ENCODE data around the gene SLC28A1.

GRCh38 chr15:84909029-84909428 lies 24.6 kb downstream of the SLC28A1 start:
- TF ChIP-seq, protein P1, sequence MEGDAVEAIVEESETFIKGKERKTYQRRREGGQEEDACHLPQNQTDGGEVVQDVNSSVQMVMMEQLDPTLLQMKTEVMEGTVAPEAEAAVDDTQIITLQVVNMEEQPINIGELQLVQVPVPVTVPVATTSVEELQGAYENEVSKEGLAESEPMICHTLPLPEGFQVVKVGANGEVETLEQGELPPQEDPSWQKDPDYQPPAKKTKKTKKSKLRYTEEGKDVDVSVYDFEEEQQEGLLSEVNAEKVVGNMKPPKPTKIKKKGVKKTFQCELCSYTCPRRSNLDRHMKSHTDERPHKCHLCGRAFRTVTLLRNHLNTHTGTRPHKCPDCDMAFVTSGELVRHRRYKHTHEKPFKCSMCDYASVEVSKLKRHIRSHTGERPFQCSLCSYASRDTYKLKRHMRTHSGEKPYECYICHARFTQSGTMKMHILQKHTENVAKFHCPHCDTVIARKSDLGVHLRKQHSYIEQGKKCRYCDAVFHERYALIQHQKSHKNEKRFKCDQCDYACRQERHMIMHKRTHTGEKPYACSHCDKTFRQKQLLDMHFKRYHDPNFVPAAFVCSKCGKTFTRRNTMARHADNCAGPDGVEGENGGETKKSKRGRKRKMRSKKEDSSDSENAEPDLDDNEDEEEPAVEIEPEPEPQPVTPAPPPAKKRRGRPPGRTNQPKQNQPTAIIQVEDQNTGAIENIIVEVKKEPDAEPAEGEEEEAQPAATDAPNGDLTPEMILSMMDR (conservative IDR thresholded peaks at IDR 0.05; ENCODE audit: low read length) = no peak
- no peak for TF ChIP-seq EZH2phosphoT487 (IDR thresholded peaks at IDR 0.05; ENCODE audit: borderline replicate concordance, low read depth, low read length)

Data from OCI-LY7 (cell line).